Stomach (tissue), 4 donors: ENCODE measurements around the gene PCA3.

Experiments
- CTCF ChIP-seq, 7 experiments: fragments of 450-650 bp in 4 of 7; fragments of 200-600 bp in 3 of 7; sonication (generic) in 3 of 7; IDR thresholded peaks; one replicate each; pipeline ENCODE4 v1.5.1; 2016 to 2019; ENCODE audit warnings: antibody characterized with exemption in 7 of 7, control low read depth in 2 of 7, mild to moderate bottlenecking in 1 of 7
- EP300 ChIP-seq: sonication (generic); formaldehyde crosslinking; IDR thresholded peaks from one replicate; pipeline ENCODE4 v1.6.1; 2017; ENCODE audit warnings: antibody characterized with exemption
- POLR2AphosphoS5 ChIP-seq, 3 donors: sonication (generic); formaldehyde crosslinking; IDR thresholded peaks; one replicate each; pipeline ENCODE4 v1.6.1; 2016; ENCODE audit warnings: antibody characterized with exemption in 3 of 3

GRCh38 chr9:76743931-76744330 is 20.3 kb upstream of the PCA3 start:
- no peak for TF ChIP-seq EP300
- no peak for TF ChIP-seq CTCF (IDR thresholded peaks at IDR 0.05)
- TF ChIP-seq POLR2AphosphoS5 (IDR thresholded peaks at IDR 0.05) = no peak
